Fibroblast of pulmonary artery (primary cell): ENCODE measurements around the gene AP1S3.

ENCODE experiments used
- DNase-seq: peaks from one replicate; pipeline ENCODE4 v3.0.0-alpha.2; 2010; ENCODE audit warnings: low read depth
- H3K4me3 ChIP-seq: replicated peaks from 2 replicates; pipeline ENCODE4 v1.5.1; 2011; ENCODE audit warnings: low read depth, mild to moderate bottlenecking, control low read depth, low read length, moderate library complexity
- TF ChIP-seq, protein P1 (sequence below): IDR thresholded peaks from 2 replicates; pipeline ENCODE4 v1.5.1; 2011; ENCODE audit warnings: mild to moderate bottlenecking, control low read depth, low read length, inconsistent platforms; ENCODE audit errors: missing control alignments

Gene AP1S3

DNA sequence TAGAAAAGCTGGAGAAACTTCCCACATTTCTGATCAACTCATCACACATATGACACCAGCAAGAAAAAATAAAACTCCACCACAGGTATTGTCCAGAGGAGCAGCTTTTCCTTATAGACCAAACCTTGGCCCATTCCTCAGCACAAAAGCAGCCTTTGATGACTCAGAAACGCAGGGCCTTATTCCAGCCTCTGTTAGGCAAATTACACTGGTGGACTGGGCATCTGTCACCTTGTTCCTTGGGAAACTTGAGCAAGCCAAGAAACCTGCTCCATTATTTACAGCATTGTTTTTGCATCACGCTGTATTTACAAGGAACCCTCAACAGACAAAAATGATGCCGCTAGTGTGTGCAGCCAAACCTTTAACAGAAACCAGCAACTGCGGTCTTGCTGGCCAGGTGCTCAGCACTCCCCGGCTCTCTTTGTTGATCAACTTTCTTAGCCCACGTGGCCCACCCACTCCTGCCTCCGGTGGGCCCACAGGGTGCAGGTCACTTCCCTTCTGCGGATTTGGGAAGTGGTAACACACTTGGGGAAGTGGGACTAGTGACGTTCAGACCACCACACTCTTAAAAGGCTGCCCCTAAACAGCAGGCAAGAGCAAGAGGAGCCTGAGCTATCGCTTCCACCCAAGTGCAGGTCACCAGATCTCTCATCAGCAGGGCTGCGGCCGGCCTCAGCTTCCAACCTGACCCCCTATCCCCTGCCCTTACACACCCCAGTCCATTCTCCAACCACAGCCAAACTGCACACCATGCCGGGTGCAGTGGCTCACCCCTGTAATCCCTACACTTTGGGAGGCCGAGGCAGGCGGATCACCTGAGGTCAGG, 1.5 kb downstream of the AP1S3 start:
- H3K4me3 ChIP-seq: no peak overlapping the region
- DNase-seq: no peak
- TF ChIP-seq, protein P1, sequence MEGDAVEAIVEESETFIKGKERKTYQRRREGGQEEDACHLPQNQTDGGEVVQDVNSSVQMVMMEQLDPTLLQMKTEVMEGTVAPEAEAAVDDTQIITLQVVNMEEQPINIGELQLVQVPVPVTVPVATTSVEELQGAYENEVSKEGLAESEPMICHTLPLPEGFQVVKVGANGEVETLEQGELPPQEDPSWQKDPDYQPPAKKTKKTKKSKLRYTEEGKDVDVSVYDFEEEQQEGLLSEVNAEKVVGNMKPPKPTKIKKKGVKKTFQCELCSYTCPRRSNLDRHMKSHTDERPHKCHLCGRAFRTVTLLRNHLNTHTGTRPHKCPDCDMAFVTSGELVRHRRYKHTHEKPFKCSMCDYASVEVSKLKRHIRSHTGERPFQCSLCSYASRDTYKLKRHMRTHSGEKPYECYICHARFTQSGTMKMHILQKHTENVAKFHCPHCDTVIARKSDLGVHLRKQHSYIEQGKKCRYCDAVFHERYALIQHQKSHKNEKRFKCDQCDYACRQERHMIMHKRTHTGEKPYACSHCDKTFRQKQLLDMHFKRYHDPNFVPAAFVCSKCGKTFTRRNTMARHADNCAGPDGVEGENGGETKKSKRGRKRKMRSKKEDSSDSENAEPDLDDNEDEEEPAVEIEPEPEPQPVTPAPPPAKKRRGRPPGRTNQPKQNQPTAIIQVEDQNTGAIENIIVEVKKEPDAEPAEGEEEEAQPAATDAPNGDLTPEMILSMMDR: no peak

DNA sequence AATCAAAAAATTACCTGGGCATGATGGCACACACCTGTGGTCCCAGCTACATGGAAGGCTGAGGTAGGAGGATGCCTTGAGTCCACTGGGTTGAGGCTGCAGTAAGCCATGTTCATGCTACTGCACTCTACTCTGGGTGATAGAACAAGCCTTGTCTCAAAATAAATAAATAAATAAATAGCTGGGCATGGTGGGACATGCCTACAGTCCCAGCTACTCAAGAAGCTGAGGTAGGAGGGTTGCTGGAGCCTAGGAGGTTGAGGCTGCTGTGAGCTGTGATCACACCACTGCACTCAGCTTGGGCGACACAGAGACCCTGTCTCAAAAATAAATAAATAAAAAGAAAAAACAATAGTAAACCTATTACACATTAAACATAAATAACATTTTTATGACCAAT, 3.0 kb downstream of the AP1S3 start:
- TF ChIP-seq, protein P1: no peak
- DNase-seq: no peak
- H3K4me3 ChIP-seq: no peak overlapping the region

DNA sequence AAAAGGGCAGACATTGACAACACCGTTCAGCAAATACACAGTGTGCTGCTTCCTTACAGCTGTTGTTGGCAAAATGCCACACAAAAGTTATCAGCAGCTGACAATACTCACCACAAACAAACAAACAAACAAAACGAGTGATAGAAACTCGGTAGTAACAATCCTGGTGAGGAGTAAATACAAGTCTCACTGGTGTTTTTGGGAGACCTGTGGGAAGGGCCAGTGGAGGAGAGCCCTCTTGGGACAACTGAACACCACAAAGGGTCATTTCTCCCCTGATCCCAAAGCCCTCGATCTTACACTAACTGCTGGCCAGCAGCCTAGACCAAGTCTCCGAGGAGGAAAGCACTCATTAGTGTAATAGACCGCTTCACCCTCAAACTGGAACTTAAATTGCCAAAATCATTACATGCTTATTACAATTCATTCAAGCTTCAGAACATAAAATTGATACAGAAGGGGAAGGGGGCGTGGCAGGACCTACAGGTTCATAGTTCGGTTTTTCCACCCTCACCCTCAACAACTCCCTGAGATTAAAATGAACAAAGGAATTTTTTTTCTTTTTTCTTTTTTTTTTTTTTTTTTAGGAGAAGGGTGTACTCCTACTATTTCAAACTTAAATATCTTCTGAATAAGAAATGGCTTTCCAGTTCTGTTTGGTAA, 5.0 kb downstream of the AP1S3 start:
- DNase-seq: no peak
- TF ChIP-seq, protein P1: no peak
- H3K4me3 ChIP-seq: no peak overlapping the region

DNA sequence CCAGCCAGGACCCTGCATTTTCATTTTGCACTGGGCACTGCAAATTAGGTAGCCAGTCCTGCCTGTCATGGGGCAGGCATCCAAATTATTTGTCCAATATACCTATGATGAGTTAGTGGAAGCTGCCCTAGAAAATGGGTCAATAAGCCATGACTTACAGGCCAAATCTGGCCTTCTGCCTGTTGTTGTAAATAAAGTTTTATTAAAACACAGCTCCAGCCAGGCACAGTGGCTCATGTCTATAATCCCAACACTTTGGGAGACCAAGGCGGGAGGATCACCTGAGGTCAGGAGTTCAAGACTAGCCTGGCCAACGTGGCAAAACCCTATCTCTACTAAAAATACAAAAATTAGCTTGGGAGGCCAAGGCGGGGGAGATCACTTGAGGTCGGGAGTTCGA, 8.3 kb downstream of the AP1S3 start:
- DNase-seq: no peak
- TF ChIP-seq, protein P1: no peak
- no peak overlapping the region for H3K4me3 ChIP-seq

DNA sequence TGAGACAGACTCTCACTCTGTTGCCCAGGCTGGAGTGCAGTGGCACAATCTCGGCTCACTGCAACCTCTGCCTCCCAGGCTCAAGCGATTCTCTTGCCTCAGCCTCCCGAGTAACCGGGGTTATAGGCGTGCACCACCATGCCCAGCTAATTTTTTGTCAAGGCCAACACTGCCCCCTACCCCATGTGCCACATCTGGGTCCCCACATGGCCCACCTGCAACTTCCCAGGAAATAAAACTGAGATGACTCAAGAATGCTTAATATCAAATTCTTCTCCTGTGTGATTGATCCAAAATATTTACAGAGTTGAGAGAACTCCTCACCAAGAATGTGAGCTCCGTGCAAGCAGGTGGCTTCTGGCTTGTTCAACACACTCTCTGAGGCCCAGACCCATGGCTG, 9.1 kb downstream of the AP1S3 start:
- no peak overlapping the region for H3K4me3 ChIP-seq
- no peak for DNase-seq
- TF ChIP-seq, protein P1: no peak

DNA sequence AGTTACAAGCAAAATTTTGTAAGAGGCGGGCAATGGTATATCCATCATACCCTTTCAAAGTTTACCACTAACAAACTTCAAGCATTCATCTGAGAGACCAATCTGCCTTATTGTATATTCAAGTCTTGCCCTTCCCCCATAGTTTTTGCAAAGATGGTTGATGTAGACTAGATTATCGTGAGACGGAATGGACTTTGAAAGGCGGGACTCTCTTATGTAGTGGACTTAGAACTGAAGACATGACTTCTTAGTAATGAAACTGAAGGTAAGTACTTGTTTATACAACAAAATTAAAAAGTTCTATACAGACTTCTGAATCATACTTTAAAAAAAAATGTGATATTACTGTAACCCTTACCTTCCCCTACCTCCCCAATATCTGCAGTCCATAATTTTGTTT, 10.4 kb downstream of the AP1S3 start:
- TF ChIP-seq, protein P1: no peak
- no peak for DNase-seq
- H3K4me3 ChIP-seq: no peak overlapping the region
